Neutrophil (primary cell): ENCODE results near the gene EFNA1.

Source experiments
- H3K27ac ChIP-seq: fragments of 200-600 bp; sonication (generic); 2 replicates; pipeline ENCODE4 v1.5.1; 2016; ENCODE audit warnings: mild to moderate bottlenecking, moderate library complexity
- H3K27me3 ChIP-seq: fragments of 200-600 bp; sonication (generic); 2 replicates; pipeline ENCODE4 v1.6.0; 2016; ENCODE audit warnings: mild to moderate bottlenecking
- H3K36me3 ChIP-seq: fragments of 200-600 bp; sonication (generic); 2 replicates; pipeline ENCODE4 v1.5.1; 2017
- H3K4me1 ChIP-seq, 2 experiments: fragments of 200-600 bp in 1 of 2; sonication (generic) in 1 of 2; 1 replicate in 1 of 2; 2 replicates in 1 of 2; pipeline versions ENCODE4 v1.5.1 to v1.6.1; 2013 to 2016; ENCODE audit warnings: low read depth in 1 of 2, low read length in 1 of 2, mild to moderate bottlenecking in 1 of 2, moderate library complexity in 1 of 2; ENCODE audit not compliant: control insufficient read depth in 1 of 2, insufficient read depth in 1 of 2
- H3K4me3 ChIP-seq, 2 experiments: fragments of 200-600 bp in 1 of 2; sonication (generic) in 1 of 2; 1 replicate in 1 of 2; 2 replicates in 1 of 2; pipeline ENCODE4 v1.5.1; 2013 to 2016; ENCODE audit warnings: low read depth in 1 of 2, low read length in 1 of 2, mild to moderate bottlenecking in 1 of 2, moderate library complexity in 1 of 2
- H3K9me3 ChIP-seq: fragments of 200-600 bp; sonication (generic); 2 replicates; pipeline ENCODE4 v1.5.1; 2016
- TF ChIP-seq, protein P1 (sequence below): fragments of 200-600 bp; sonication (generic); IDR thresholded peaks from 2 replicates; pipeline ENCODE4 v1.5.1; 2016; ENCODE audit warnings: antibody characterized with exemption

The EFNA1 gene

DNA sequence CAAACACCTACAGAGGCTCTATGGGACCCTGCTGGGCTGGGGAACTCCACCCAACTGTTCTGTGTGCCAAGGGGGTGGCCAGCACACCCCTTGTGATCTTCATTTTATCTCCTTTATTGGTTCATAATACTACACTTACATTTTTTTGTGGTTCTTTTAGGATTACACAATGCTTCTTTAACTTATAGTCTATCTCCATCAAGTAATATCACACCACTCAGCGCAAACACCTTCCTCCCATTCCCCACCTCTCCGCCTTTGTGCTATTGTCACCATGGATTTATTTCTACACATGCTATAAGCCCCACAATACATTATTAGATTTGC, 33.1 kb upstream of the EFNA1 start:
- no peak overlapping the region for H3K4me3 ChIP-seq
- H3K9me3 ChIP-seq = no peaks in the 10 kb centered on the region
- H3K36me3 ChIP-seq = no peaks in the 10 kb centered on the region
- H3K27ac ChIP-seq = no peak overlapping the region
- TF ChIP-seq, protein P1, sequence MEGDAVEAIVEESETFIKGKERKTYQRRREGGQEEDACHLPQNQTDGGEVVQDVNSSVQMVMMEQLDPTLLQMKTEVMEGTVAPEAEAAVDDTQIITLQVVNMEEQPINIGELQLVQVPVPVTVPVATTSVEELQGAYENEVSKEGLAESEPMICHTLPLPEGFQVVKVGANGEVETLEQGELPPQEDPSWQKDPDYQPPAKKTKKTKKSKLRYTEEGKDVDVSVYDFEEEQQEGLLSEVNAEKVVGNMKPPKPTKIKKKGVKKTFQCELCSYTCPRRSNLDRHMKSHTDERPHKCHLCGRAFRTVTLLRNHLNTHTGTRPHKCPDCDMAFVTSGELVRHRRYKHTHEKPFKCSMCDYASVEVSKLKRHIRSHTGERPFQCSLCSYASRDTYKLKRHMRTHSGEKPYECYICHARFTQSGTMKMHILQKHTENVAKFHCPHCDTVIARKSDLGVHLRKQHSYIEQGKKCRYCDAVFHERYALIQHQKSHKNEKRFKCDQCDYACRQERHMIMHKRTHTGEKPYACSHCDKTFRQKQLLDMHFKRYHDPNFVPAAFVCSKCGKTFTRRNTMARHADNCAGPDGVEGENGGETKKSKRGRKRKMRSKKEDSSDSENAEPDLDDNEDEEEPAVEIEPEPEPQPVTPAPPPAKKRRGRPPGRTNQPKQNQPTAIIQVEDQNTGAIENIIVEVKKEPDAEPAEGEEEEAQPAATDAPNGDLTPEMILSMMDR = no peak
- peaks cover 0 to 5% of the 10 kb centered on the region in 2 experiments for H3K4me1 ChIP-seq
- H3K27me3 ChIP-seq = peaks cover 20% of the 10 kb centered on the region

DNA sequence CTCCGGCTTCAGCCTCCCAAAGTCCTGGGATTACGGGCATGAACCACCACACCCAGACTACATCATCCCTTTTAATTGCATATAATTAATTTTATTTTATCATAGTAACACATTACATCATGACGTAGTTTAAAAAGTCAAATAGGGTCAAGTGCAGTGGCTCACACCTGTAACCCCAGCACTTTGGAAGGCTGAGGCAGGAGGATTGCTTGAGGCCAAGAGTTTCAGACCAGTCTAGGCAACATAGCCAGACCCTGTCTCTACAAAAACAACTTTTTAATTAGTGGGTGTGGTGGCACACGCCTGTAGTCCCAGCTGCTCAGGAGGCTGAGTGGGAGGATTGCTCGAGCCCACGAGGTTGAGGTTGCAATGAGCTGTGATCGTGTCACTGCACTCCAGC, 28.3 kb upstream of the EFNA1 start:
- Histone ChIP-seq H3K27me3 (peaks cover 19% of the 10 kb centered on the region), H3K9me3 (no peaks in the 10 kb centered on the region), H3K36me3 (no peaks in the 10 kb centered on the region), H3K4me3 (no peak overlapping the region), H3K27ac (no peak overlapping the region), H3K4me1 (peaks cover 5 to 8% of the 10 kb centered on the region in 2 experiments)
- TF ChIP-seq, protein P1 = no peak

DNA sequence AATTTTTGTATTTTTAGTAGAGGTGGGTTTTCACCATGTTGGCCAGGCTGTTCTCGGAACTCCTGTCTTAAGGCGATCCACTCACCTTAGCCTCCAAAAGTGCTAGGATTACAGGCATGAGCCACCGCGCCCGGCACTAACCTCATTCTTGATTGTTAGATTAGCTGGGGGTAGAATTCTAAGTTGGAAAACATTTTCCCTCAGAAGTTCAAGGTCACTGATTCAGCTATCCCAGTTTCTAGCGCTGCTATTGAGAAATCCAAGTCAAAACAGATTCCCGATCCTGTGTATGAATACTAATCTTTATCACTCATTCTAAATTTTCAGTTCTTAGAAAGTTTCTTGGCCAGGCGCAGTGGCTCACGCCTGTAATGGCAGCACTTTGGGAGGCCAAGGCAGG, 24.4 kb upstream of the EFNA1 start:
- Histone ChIP-seq H3K9me3 (no peaks in the 10 kb centered on the region), H3K4me1 (peaks cover 5 to 8% of the 10 kb centered on the region in 2 experiments), H3K4me3 (no peak overlapping the region), H3K36me3 (no peaks in the 10 kb centered on the region), H3K27ac (no peak overlapping the region), H3K27me3 (no peaks in the 10 kb centered on the region)
- TF ChIP-seq, protein P1 = no peak

DNA sequence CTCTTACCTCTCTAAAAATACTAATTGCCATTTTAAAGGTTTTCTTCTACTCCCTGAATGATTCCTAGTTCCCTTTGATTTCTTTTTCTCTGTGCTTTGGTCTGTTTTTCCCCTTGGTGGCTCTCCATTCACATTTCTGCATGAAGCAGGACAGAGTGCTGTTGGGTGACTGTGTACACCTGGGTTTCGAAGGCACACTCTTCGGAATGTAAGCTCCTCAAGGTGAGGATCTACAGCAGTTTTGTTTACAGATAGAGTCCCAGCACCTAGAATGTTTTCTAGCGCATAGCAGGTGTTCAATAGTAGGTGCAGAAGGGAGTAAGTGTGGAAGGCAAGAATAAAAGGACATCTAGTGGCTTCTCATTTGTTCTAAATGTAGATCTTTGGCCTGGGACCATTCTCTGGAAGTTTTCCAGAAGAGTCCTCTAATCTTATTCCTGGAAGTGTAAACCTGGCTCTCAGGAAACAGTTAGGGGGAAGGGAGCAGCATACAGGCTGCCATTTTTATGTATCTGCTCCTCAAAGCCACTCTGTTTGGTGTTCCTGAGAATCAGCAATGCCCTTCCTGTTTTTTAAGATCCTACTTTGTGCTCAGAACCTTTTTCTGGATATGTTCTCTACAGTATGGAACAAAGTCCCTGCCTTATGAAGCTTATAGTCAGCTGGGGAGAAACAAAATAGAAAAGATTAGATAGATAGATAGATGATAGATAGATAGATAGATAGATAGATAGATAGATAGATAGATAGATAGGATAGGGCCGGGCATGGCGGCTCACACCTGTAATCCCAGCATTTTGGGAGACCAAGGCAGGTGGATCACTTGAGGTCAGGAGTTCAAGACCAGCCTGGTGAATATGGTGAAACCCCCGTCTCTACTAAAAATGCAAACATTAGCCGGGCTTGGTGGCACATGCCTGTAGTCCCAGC, 22.8 kb upstream of the EFNA1 start:
- Histone ChIP-seq H3K4me1 (peaks cover 5 to 8% of the 10 kb centered on the region in 2 experiments), H3K27ac (no peak overlapping the region), H3K36me3 (no peaks in the 10 kb centered on the region), H3K4me3 (no peak overlapping the region), H3K27me3 (no peaks in the 10 kb centered on the region), H3K9me3 (no peaks in the 10 kb centered on the region)
- TF ChIP-seq, protein P1 = no peak

DNA sequence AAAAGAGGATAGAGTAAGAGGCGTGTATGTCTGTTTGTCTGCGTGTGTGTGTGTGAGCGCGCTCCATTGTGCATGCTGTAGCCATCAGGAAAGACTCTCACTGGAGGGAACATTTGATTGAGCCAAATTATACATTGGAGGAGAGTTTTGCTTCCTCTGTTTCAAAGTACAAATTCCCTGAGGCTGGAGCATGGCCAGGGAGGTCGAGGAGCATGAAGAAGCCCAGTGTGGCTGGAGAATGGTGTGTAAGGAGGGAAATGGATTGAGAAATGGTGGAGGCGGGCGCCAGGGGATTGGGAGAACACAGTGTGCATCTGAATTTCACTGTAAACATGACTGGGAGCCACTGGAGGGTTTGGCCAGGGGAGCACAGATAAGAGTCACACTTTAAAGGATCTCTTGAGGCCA, 22.1 kb upstream of the EFNA1 start:
- Histone ChIP-seq H3K27me3 (no peaks in the 10 kb centered on the region), H3K9me3 (no peaks in the 10 kb centered on the region), H3K4me1 (peaks cover 5 to 8% of the 10 kb centered on the region in 2 experiments), H3K36me3 (no peaks in the 10 kb centered on the region), H3K4me3 (no peak overlapping the region), H3K27ac (no peak overlapping the region)
- TF ChIP-seq, protein P1 = no peak
